ENCODE data around the gene USP3. TPM values are rescaled to one million over a fixed set of nuclear protein-coding genes. Genes with fewer than 3 reads are reported as not detected.

USP3 gene
- total RNA-seq, 2 donors from 2014 or later: 51.5 to 52.5 TPM

DNA sequence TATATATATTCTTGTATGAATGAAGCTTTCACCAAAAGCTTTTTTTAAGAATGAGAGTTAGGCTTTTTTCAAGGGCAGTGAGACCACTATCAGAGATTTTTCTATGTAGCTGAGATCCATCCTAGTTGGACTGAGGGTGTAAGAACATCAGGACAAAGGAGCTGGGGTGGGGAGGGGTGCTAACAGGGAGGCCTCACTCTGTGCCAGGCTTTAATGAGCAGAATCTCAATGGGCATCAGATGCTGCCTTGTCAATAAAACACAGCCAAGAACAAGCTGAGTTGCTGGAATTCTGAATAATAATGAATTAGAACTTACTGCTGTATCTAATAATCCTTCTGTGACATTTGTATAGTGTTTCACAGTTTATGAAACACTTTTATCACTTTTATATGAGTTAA lies 41.4 kb upstream of the USP3 start:
- Histone ChIP-seq H3K4me3 (ENCODE audit: low read length) (no peak overlapping the region), H3K36me3 (ENCODE audit: control insufficient read depth, insufficient read depth, low read length) (no peaks in the 10 kb centered on the region), H3K27me3 (ENCODE audit: control insufficient read depth, insufficient read depth, low read length, poor library complexity, severe bottlenecking) (no peaks in the 10 kb centered on the region), H3K27ac (ENCODE audit: low read depth, low read length) (peak overlapping the region; percentile 68), H3K9ac (ENCODE audit: extremely low read depth, low read length, poor library complexity, severe bottlenecking) (no peak overlapping the region), H3K4me1 (ENCODE audit: control insufficient read depth, insufficient read depth, low read length) (peaks cover 13% of the 10 kb centered on the region), H3K9me3 (ENCODE audit: control insufficient read depth, low read length) (peaks cover 13% of the 10 kb centered on the region)
- H3K4me3 Mint-ChIP-seq: no peak overlapping the region
- H3K27me3 Mint-ChIP-seq (ENCODE audit: insufficient read depth): no peaks in the 10 kb centered on the region
- peaks cover 48% of the 10 kb centered on the region for H3K4me1 Mint-ChIP-seq
- no peak overlapping the region for H3K27ac Mint-ChIP-seq
- no peak for DNase-seq
- TF ChIP-seq, protein P1, sequence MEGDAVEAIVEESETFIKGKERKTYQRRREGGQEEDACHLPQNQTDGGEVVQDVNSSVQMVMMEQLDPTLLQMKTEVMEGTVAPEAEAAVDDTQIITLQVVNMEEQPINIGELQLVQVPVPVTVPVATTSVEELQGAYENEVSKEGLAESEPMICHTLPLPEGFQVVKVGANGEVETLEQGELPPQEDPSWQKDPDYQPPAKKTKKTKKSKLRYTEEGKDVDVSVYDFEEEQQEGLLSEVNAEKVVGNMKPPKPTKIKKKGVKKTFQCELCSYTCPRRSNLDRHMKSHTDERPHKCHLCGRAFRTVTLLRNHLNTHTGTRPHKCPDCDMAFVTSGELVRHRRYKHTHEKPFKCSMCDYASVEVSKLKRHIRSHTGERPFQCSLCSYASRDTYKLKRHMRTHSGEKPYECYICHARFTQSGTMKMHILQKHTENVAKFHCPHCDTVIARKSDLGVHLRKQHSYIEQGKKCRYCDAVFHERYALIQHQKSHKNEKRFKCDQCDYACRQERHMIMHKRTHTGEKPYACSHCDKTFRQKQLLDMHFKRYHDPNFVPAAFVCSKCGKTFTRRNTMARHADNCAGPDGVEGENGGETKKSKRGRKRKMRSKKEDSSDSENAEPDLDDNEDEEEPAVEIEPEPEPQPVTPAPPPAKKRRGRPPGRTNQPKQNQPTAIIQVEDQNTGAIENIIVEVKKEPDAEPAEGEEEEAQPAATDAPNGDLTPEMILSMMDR (conservative IDR thresholded peaks at IDR 0.05): no peak
- peaks cover 6% of the 10 kb centered on the region for H3K36me3 Mint-ChIP-seq (ENCODE audit: low read depth)
- peaks cover 22% of the 10 kb centered on the region for H3K9me3 Mint-ChIP-seq

DNA sequence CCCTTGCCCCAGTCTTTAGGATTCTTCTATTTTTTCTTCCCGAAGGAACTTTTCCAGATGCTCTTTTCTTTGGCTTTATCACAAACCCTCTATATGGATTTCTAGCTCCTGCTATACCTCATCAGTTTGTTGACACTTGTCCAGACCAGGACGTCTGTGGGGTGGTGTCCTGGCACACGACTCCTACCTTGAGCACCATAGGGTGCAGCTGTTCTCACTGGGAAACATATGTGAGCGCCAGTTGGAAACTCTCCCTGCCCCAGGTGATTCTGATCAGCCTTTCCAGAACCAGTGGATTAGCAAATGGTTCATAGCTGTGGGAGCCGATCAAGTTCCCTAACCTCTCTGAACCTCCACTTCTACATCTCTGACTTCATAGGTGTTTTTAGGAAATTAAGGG lies 40.6 kb upstream of the USP3 start:
- Mint-ChIP-seq H3K27ac (no peak overlapping the region), H3K9me3 (peaks cover 15% of the 10 kb centered on the region), H3K27me3 (ENCODE audit: insufficient read depth) (no peaks in the 10 kb centered on the region), H3K36me3 (ENCODE audit: low read depth) (no peaks in the 10 kb centered on the region), H3K4me3 (no peak overlapping the region), H3K4me1 (peaks cover 55% of the 10 kb centered on the region)
- 76 to 91% methylated on average over 4 to 5 of the region's 5 CpGs for WGBS, 2 experiments (ENCODE audit: insufficient coverage in 1 of 2, insufficient read length in 1 of 2)
- H3K4me1 ChIP-seq (ENCODE audit: control insufficient read depth, insufficient read depth, low read length): peaks cover 13% of the 10 kb centered on the region
- no peak overlapping the region for H3K4me3 ChIP-seq (ENCODE audit: low read length)
- H3K9ac ChIP-seq (ENCODE audit: extremely low read depth, low read length, poor library complexity, severe bottlenecking): no peak overlapping the region
- no peaks in the 10 kb centered on the region for H3K36me3 ChIP-seq (ENCODE audit: control insufficient read depth, insufficient read depth, low read length)
- no peak for DNase-seq
- no peaks in the 10 kb centered on the region for H3K27me3 ChIP-seq (ENCODE audit: control insufficient read depth, insufficient read depth, low read length, poor library complexity, severe bottlenecking)
- TF ChIP-seq, protein P1 (conservative IDR thresholded peaks at IDR 0.05): no peak
- no peak overlapping the region for H3K27ac ChIP-seq (ENCODE audit: low read depth, low read length)
- H3K9me3 ChIP-seq (ENCODE audit: control insufficient read depth, low read length): peaks cover 6% of the 10 kb centered on the region

DNA sequence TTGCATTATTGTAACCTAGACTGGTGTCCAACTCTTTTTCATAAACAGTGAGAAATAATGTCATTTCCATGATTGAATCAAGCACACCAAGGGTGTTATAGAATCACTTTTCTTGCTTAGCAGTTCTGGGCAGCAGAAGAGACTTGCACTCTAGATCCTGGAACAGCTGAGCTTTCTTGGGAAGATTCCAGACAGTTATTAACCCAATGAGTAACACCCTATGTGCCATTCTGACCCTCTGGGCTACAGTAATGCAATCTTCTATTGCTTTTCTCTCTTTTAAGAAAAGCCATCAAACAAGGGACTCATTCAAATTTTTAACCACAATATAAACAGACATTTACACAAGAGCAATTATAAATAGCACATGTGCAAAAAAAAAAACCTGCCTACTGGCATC lies 39.3 kb upstream of the USP3 start:
- Mint-ChIP-seq H3K27ac (no peak overlapping the region), H3K27me3 (ENCODE audit: insufficient read depth) (no peaks in the 10 kb centered on the region), H3K4me1 (peaks cover 60% of the 10 kb centered on the region), H3K9me3 (peaks cover 4% of the 10 kb centered on the region), H3K36me3 (ENCODE audit: low read depth) (no peaks in the 10 kb centered on the region), H3K4me3 (no peak overlapping the region)
- no peak for DNase-seq
- Histone ChIP-seq H3K9ac (ENCODE audit: extremely low read depth, low read length, poor library complexity, severe bottlenecking) (no peak overlapping the region), H3K4me3 (ENCODE audit: low read length) (no peak overlapping the region), H3K36me3 (ENCODE audit: control insufficient read depth, insufficient read depth, low read length) (no peaks in the 10 kb centered on the region), H3K9me3 (ENCODE audit: control insufficient read depth, low read length) (no peaks in the 10 kb centered on the region), H3K4me1 (ENCODE audit: control insufficient read depth, insufficient read depth, low read length) (peaks cover 15% of the 10 kb centered on the region), H3K27ac (ENCODE audit: low read depth, low read length) (no peak overlapping the region), H3K27me3 (ENCODE audit: control insufficient read depth, insufficient read depth, low read length, poor library complexity, severe bottlenecking) (no peaks in the 10 kb centered on the region)
- TF ChIP-seq, protein P1 (conservative IDR thresholded peaks at IDR 0.05): no peak
